Panc1 (cell line): ENCODE results near the gene C4BPA. TPM values are rescaled to one million over a fixed set of nuclear protein-coding genes. Genes with fewer than 3 reads are reported as not detected.

Experiments
- ATAC-seq: fragments of 200-7000 bp; cut with Tn5 transposase; 2 replicates; pipeline ENCODE4 v1.9.1; 2020; ENCODE audit warnings: mild to moderate bottlenecking, moderate library complexity
- BruUV-seq: library from RNA; stranded (reverse); fragments of 400-500 nt; replicated peaks from 2 replicates; lab custom pipeline; 2021; lab: Mats Ljungman, UMichigan
- CTCF ChIA-PET: fragments of 300-600 bp; sonication (Branson Sonifier 250); formaldehyde crosslinking; loops from one replicate; lab custom pipeline; 2022; ENCODE audit warnings: antibody characterized with exemption; lab: Charles Lee
- POLR2A ChIA-PET: fragments of 300-600 bp; sonication (Branson Sonifier 250); formaldehyde crosslinking; loops from one replicate; lab custom pipeline; 2022; ENCODE audit warnings: antibody characterized with exemption; lab: Charles Lee
- DNase-seq: peaks from one replicate; pipeline ENCODE4 v3.0.0-alpha.2; 2010; ENCODE audit warnings: low read depth, low spot score
- H3K27ac ChIP-seq: 2 replicates; pipeline ENCODE4 v1.5.1; 2011; ENCODE audit warnings: mild to moderate bottlenecking, low read length, inconsistent platforms
- H3K27me3 ChIP-seq: fragments of 200-500 bp; sonication (Bioruptor generic); 2 replicates; pipeline ENCODE4 v1.6.0; 2014; ENCODE audit warnings: low read length, inconsistent platforms; ENCODE audit not compliant: control insufficient read depth, insufficient read depth
- H3K36me3 ChIP-seq: fragments of 200-500 bp; sonication (Bioruptor generic); 2 replicates; pipeline ENCODE4 v1.5.1; 2014; ENCODE audit warnings: inconsistent platforms, mild to moderate bottlenecking, low read length, moderate library complexity; ENCODE audit not compliant: control insufficient read depth, insufficient read depth
- H3K4me1 ChIP-seq: 2 replicates; pipeline ENCODE4 v1.5.1; 2011; ENCODE audit warnings: inconsistent platforms, mild to moderate bottlenecking, low read length, moderate library complexity; ENCODE audit not compliant: control insufficient read depth, insufficient read depth
- H3K4me3 ChIP-seq, 2 experiments: 2 replicates each; pipeline ENCODE4 v1.5.1; 2011 to 2012; ENCODE audit warnings: low read depth in 2 of 2, low read length in 2 of 2, mild to moderate bottlenecking in 2 of 2, inconsistent platforms in 1 of 2, moderate library complexity in 1 of 2
- H3K9me3 ChIP-seq: fragments of 200-500 bp; sonication (Bioruptor generic); 2 replicates; pipeline ENCODE4 v1.5.1; 2014; ENCODE audit warnings: low read depth, mild to moderate bottlenecking, inconsistent platforms, low read length, moderate library complexity; ENCODE audit not compliant: control insufficient read depth, insufficient read depth
- POLR2AphosphoS5 ChIP-seq: IDR thresholded peaks from 2 replicates; pipeline ENCODE4 v1.6.1; 2012; ENCODE audit warnings: mild to moderate bottlenecking, low read depth, low read length, moderate library complexity
- SIN3A ChIP-seq: IDR thresholded peaks from 2 replicates; pipeline ENCODE4 v1.6.1; 2012; ENCODE audit warnings: low read depth, mild to moderate bottlenecking, low read length, moderate library complexity, borderline replicate concordance; ENCODE audit not compliant: insufficient read depth
- TCF7L2 ChIP-seq: IDR thresholded peaks from 2 replicates; pipeline ENCODE4 v1.6.1; 2011; ENCODE audit warnings: mild to moderate bottlenecking, low read depth, low read length, inconsistent platforms
- in situ Hi-C: cut with HindIII; loops from 2 replicates; pipeline ENCODE4 v1.10.0; 2016; ENCODE audit warnings: low sequenced_read_pairs, low pct_unique_long_range_greater_than_20kb
- intact Hi-C: fragments of 100-400 bp; cut with micrococcal nuclease; formaldehyde crosslinking; loops from one replicate; pipeline ENCODE4 v1.10.0; 2022; ENCODE audit not compliant: unreplicated experiment
- total RNA-seq: library from RNA; stranded (reverse); gene quantifications from one replicate; pipeline ENCODE4 v1.2.1, GENCODE V29; 2021; ENCODE audit not compliant: unreplicated experiment
- TF ChIP-seq, protein P1 (sequence below), 2 experiments: IDR thresholded peaks; 2 replicates each; pipeline ENCODE4 v1.6.1; 2011 to 2012; ENCODE audit warnings: low read depth in 2 of 2, control low read depth in 1 of 2, low read length in 1 of 2, mild to moderate bottlenecking in 1 of 2, moderate library complexity in 1 of 2; ENCODE audit not compliant: insufficient read depth in 1 of 2
- TF ChIP-seq, protein P2 (sequence below): fragments of 450-650 bp; IDR thresholded peaks from 2 replicates; pipeline ENCODE4 v1.5.1; 2017; ENCODE audit warnings: mild to moderate bottlenecking

Gene C4BPA
- total RNA-seq, 1 experiment from 2014 or later: 0.26 TPM

DNA sequence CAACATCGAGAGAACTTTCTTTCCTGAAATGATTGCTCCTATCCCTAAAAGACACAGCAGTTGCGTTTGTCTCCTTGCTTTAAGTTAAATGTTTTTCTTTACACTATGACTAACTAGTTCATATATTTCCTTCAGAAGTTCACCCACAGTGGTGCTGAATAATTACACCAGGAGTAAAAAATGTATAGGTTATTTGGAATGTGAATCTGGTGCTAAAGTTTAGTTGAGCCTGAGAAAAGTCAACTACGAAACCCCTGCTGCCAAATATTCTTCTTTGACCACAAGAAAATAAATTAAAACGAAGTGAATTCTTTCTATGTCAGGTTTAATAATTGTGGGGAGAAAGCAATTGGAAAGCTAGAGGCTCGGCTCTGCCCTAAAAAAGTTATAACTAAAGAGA, 52.8 kb downstream of the C4BPA start:
- BruUV-seq: no TSS peak
- no peak for ATAC-seq

DNA sequence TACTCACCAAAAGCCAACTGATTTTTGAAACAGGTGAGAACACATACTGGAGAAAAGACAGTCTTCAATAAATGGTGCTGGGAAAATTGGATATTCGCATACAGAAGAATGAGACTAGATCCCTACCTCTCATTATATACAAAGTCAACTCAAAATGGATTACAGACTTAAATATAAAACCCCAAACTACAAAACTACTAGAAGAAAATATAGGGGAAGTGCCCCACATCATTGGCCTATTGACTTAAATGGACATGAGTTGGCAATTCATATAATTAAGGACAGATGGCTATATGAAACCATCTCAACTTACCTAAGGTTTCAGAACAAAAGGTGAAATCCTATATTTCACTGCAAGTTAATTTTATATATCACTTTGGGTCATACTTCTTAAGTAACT, 60.1 kb downstream of the C4BPA start:
- no peak overlapping the region for H3K4me3 ChIP-seq
- no peaks in the 10 kb centered on the region for H3K36me3 ChIP-seq
- ChIA-PET POLR2A (no interaction called here), CTCF (no interaction called here)
- DNase-seq: no peak
- intact Hi-C loops: no loop called here
- H3K27ac ChIP-seq: no peak overlapping the region
- H3K4me1 ChIP-seq: no peaks in the 10 kb centered on the region
- no peaks in the 10 kb centered on the region for H3K9me3 ChIP-seq
- no TSS peak for BruUV-seq
- in situ Hi-C loops: no loop called here
- TF ChIP-seq, protein P1, sequence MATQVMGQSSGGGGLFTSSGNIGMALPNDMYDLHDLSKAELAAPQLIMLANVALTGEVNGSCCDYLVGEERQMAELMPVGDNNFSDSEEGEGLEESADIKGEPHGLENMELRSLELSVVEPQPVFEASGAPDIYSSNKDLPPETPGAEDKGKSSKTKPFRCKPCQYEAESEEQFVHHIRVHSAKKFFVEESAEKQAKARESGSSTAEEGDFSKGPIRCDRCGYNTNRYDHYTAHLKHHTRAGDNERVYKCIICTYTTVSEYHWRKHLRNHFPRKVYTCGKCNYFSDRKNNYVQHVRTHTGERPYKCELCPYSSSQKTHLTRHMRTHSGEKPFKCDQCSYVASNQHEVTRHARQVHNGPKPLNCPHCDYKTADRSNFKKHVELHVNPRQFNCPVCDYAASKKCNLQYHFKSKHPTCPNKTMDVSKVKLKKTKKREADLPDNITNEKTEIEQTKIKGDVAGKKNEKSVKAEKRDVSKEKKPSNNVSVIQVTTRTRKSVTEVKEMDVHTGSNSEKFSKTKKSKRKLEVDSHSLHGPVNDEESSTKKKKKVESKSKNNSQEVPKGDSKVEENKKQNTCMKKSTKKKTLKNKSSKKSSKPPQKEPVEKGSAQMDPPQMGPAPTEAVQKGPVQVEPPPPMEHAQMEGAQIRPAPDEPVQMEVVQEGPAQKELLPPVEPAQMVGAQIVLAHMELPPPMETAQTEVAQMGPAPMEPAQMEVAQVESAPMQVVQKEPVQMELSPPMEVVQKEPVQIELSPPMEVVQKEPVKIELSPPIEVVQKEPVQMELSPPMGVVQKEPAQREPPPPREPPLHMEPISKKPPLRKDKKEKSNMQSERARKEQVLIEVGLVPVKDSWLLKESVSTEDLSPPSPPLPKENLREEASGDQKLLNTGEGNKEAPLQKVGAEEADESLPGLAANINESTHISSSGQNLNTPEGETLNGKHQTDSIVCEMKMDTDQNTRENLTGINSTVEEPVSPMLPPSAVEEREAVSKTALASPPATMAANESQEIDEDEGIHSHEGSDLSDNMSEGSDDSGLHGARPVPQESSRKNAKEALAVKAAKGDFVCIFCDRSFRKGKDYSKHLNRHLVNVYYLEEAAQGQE (IDR thresholded peaks at IDR 0.05; ENCODE audit: insufficient read depth in 1 of 2, low read depth in 2 of 2, low read length in 1 of 2): no peak
- TF ChIP-seq, protein P2, sequence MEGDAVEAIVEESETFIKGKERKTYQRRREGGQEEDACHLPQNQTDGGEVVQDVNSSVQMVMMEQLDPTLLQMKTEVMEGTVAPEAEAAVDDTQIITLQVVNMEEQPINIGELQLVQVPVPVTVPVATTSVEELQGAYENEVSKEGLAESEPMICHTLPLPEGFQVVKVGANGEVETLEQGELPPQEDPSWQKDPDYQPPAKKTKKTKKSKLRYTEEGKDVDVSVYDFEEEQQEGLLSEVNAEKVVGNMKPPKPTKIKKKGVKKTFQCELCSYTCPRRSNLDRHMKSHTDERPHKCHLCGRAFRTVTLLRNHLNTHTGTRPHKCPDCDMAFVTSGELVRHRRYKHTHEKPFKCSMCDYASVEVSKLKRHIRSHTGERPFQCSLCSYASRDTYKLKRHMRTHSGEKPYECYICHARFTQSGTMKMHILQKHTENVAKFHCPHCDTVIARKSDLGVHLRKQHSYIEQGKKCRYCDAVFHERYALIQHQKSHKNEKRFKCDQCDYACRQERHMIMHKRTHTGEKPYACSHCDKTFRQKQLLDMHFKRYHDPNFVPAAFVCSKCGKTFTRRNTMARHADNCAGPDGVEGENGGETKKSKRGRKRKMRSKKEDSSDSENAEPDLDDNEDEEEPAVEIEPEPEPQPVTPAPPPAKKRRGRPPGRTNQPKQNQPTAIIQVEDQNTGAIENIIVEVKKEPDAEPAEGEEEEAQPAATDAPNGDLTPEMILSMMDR: no peak
- ATAC-seq: no peak
- no peaks in the 10 kb centered on the region for H3K27me3 ChIP-seq

More for the DNA sequence above, 52.8 kb downstream of the C4BPA start:
- no peaks in the 10 kb centered on the region for H3K36me3 ChIP-seq
- CTCF ChIA-PET: no interaction called here
- no peak overlapping the region for H3K4me3 ChIP-seq
- intact Hi-C loops (no loop called here), in situ Hi-C loops (no loop called here)
- TF ChIP-seq POLR2AphosphoS5: no peak
- no peak for TF ChIP-seq SIN3A
- TF ChIP-seq, protein P1 (IDR thresholded peaks at IDR 0.05; ENCODE audit: insufficient read depth in 1 of 2, low read depth in 2 of 2, low read length in 1 of 2): no peak
- TF ChIP-seq, protein P2: no peak
- no peak for TF ChIP-seq TCF7L2
- H3K27ac ChIP-seq: no peak overlapping the region
- H3K9me3 ChIP-seq: peaks cover 3% of the 10 kb centered on the region; the same call in 1 of the 2 replicates
- POLR2A ChIA-PET: no interaction called here
- DNase-seq: no peak
- no peaks in the 10 kb centered on the region for H3K27me3 ChIP-seq
- no peaks in the 10 kb centered on the region for H3K4me1 ChIP-seq
